Kasumi-1 (cell line): ENCODE measurements around the gene ZNF775.

ENCODE experiments used
- DNase-seq, 2 experiments: peaks; one replicate each; lab custom pipeline; 2025; lab: John Stamatoyannopoulos, UW

Gene ZNF775

DNA sequence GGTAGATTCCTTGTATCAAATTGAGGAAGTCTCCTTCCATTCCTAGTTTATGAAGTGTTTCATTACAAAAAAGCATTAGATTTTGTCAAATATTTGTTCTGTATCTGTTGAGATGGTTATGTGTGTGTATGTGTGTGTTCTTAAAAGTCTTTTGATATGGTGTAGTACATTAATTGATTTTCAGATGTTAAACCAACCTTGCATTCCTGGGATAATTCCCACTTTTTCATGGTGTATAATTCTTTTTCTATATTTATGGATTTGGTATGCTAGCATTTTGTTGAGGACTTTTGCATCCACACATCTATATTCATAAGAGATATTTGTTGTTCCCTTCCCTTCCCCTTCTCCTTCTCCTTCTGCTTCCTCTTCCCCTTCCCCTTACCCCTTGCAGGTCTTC lies 62.4 kb downstream of the ZNF775 start:
- DNase-seq: no peak

DNA sequence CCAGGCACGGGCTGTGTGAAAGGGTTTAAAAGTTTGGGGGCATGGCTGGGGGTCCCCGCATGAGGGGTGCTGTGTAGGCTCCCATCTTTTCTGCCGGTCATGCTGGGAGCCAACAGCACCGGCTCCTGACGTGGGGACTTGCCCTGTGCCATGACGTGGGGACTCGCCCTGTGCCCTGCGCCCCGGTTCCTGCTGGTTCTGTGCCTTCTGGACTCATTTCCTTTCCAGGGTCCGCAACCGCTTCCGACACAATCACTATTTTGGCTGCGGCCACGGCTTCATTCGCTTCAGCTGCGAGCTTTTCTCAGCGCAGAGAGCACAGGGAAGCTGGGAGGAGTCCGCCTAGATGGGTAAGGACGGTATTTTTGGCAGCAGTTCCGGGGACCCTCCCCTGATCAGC lies 63.7 kb downstream of the ZNF775 start:
- no peak for DNase-seq

- no peak for DNase-seq
These were observed 64.8 kb downstream of the ZNF775 start for GRCh38 chr7:150443793-150444540.

DNA sequence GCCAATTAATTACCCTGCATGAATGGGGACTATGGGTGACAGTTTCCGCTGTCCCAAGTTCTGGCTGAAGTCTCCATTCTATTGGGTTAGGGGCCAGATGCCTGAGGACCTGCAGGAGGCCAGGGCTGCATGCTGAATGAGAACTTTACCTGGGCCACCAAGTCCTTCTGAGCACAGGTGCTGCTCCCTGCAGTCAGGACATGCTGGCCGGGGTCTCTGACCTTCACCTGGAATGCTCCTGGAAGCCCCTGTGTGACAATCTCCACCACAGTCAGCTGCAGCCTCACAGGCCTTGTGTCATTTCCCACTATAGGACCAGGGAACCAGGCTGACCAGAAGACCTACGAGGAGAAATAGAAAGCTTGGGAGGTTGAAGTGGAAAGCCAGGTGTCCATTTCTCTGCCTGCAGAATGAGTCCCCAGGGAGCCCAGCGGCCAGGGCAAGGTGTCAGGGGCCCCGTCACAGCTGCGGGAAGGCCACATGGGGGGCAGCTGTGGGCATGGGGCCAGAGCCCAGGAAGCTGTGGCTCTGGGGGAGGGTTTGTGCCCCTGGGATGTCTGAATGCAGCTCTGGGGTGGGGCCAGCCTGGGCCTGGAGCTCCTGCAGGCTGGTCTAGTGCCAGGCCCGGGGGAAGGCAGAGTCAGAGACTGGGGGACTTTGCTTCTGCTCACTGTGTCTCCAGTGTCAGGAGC lies 65.7 kb downstream of the ZNF775 start:
- DNase-seq: no peak

DNA sequence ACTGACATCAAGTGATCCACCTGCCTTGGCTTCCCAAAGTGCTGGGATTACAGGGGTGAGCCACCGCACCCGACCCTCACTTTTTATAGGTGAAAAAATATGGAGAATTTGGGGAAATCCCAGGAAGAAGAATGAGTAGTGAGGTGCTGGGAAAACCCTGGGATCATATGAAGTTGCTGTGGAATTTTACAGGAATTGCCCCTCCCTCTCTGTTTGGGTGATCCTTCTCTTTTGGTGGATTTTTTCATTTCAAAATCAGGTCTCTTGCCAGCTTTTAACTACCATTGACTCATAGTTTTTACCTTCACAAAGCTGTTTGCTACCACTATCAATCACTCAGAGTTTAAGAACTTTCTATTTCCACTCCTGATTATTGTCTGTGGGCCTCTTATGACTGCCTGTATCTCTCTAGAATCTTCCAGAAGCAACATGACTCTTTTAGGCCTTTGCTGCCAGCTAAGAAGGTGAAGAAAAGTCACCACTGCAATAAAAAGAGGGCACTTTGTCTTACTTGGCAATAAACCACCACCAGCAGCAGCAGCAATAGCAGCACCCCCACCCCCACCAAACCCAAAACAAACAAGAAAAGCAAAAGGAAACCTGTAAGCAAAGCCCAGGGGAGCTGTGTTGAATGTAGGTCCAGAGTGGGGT lies 67.3 kb downstream of the ZNF775 start:
- DNase-seq: no peak
